Measurements from ENCODE around the gene PLCL1.

GRCh38 chr2:197925204-197925603 is 120.8 kb downstream of the PLCL1 start:
- TF ChIP-seq EZH2 (IDR thresholded peaks at IDR 0.05; ENCODE audit: insufficient read depth, poor library complexity, severe bottlenecking), result no peak
- TF ChIP-seq EZH2phosphoT487 (IDR thresholded peaks at IDR 0.05; ENCODE audit: insufficient read depth, low read depth), result no peak

All from GM23248 (cell line).